T-helper 1 cell (primary cell): ENCODE measurements around the gene AVEN.

Experiments used
- DNase-seq, 5 donors: peaks; one replicate each; pipeline ENCODE4 v3.0.0-alpha.2; 2012 to 2020

AVEN gene

GRCh38 chr15:33910741-33911140 is 128.3 kb downstream of the AVEN start:
- DNase-seq, result no peak

DNA sequence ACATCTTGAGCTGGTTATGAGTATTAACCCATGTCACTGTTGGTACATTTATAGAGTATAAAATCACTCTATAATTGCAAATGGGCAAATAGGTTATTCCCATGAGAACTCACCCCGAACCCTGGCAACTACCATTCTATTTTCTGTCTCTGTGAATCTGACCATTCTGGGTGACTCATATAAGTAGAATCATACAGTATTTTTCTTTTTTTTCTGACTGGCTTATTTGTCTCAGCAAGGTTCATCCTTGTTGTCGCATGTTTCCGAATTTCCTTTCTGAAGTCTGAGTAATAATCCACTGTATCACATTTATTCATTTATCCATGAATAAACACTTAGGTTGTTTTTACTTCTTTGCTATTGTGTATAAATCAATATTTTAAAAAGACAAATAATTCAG is 130.6 kb downstream of the AVEN start:
- no peak for DNase-seq

DNA sequence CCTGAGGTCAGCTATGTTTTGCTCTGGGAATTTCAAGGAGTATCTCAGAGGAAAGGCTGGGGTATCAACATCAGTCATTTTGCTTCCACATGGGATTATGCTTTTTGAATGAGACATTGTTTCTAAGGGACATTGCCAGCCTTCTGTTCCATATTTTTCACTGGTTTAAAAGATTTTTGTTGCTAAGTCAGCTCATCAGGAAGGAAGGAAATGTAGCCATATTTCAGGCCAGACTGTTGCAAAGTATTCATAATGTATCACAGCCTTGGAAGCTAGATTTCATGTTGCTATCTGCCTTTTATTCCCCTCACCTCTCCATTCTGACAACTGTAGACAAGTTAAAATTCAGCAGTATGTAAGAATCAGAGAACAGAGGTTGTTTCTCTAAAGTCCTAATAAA is 131.7 kb downstream of the AVEN start:
- DNase-seq, result no peak

DNA sequence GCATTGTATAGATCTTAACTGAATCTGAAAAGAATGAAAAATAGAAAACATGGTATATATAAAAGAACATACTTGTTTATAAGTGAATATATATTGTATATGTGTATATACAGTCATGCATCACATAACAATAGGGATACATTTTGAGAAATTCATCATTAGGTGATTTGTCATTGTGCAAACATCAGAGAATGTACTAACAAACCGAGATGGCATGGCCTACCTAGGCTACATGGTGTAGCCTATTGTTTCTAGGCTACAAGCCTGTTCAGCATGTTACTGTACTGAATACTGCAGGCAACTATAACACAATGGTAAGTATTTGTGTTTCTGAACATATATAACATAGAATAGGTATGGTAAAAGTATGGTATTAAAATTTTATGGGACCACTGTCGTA is 135.3 kb downstream of the AVEN start:
- DNase-seq, result no peak

DNA sequence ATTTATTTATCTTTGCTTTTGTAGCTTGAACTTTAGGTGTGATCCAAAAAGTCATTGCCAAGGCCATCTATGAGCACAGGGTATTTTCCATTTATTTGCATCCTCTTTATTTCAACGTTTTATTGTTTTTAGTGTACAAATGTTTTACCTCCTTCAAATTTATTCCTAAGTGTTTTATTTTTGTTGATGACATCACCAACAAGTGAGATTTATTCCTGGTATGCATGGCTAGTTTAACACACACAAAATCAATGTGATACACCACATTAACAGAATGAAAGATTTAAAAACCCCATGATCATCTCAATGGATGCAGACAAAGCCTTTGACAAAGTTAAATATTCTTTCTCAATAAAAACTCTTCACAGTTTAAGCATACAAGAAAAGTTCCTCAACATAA is 137.0 kb downstream of the AVEN start:
- DNase-seq, result no peak

GRCh38 chr15:33894193-33894592 is 144.8 kb downstream of the AVEN start:
- no peak for DNase-seq

GRCh38 chr15:33888176-33888575 is 150.8 kb downstream of the AVEN start:
- DNase-seq, result no peak

GRCh38 chr15:33882921-33883320 is 156.1 kb downstream of the AVEN start:
- DNase-seq, result no peak

GRCh38 chr15:33874156-33874555 is 164.8 kb downstream of the AVEN start:
- DNase-seq, result no peak

- no peak for DNase-seq
These were observed 166.4 kb downstream of the AVEN start for GRCh38 chr15:33872416-33873106.

DNA sequence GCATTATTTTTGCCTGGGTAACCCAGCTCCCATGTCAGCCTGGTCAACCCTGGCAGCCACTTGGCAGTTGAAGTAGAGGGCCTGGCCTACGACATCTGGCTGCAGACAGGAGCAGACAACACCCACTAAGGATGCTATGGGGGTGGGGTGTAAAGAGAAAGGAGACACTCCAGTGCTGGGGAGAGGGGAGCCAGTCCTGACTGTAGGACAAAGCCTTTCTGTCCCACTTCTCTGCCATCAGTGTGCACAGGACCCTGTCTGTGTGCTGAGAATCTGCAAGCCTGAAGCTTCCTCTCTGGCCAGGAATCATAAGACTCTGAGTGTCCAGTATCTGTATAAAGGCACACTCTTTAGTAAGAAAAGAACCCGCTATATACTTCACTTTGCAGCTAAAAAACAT is 167.0 kb downstream of the AVEN start:
- DNase-seq, result no peak

GRCh38 chr15:33866101-33866737 is 172.8 kb downstream of the AVEN start:
- DNase-seq, result no peak

DNA sequence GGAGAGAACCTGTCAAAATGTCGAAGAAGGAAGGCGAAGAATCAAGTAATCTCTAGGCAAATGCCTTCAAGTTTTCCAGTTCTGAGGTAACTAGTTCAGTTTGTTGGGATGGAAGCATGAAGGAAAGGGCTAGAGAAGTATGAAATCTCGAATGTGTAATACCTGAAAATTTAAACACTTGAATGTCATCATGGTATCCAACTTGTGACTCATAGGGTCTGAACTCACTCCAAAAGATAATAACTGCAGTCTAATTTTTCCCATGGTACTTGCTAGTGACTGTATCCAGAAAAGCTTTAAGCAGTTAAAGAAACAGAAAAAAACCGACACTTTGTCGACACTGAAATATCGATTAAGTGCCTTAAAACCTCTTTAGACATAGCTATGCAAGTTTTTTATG is 173.6 kb downstream of the AVEN start:
- no peak for DNase-seq

DNA sequence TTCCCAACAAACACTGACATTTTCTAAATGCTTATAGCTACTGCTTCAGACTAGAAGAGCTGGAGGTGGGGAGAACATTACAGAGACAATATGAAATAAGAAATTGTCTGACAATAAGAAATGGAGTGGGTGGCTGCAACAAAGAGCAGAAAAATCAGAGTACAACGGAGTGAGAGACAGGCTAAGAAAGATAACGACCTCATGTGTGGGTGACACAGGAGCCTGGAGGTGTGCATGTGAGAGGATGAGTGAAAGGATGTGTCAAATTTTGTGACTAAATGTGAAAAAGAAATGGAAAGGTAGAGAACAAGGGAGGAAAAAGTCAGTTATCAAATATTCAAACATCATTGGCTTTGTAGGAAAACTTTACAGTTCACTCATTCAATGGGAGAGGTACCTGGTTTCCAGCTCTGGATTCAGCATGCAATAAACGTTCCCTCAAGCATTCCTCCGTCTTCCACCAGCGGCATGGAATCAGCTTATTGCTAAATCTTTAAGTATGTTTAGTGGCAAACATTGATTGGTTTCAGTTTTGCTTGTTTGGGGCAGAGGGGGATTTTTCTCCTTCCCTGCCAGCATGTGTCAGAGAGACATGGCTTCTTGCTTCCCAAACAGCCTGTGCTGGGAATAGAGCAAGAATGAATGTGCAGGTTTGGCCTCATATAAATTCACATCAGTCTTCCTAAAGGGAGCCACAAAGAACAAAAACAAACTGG is 174.5 kb downstream of the AVEN start:
- no peak for DNase-seq

DNA sequence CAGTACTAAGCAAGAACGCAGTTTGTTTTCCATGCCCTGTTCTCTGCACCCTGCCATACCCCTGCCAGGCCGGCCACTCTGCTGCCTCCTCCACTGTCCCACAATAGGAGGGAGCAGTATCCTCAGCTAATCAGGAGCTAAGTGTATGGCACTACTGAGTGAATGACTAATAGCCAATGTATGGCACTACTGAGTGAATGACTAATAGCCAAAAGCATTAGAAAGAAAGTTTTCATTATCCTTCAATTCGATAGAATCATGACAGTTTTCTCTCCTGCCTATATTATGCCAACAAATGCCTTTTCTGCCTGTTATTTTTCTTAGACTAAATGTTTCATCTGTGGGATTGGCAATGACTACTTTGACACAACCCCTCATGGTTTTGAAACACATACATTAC is 178.2 kb downstream of the AVEN start:
- no peak for DNase-seq

- no peak for DNase-seq
These were observed 178.9 kb downstream of the AVEN start for GRCh38 chr15:33859992-33860545.

GRCh38 chr15:33858836-33859235 is 180.2 kb downstream of the AVEN start:
- DNase-seq, result no peak

DNA sequence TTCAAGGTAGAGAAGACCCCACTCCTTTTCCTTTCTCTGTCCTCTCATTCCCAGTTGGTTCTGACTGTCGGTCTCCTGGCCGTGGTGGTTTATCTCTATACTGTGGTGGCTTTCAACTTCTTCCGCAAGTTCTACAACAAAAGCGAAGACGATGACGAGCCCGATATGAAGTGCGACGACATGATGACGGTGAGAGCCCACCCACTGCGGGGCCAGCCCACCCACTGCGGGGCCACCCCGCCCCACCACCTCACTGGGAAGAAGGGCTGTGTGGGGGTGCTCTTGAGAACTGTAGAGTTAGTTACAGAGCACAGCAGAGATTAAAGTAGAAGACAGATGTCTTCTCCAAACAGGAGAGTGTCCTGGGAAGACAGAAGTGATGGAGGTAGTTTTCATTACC is 181.3 kb downstream of the AVEN start:
- DNase-seq, result no peak

- DNase-seq, result no peak
These were observed 186.4 kb downstream of the AVEN start for GRCh38 chr15:33852570-33852969.

- DNase-seq, result no peak
These were observed 186.9 kb downstream of the AVEN start for GRCh38 chr15:33852094-33852493.

DNA sequence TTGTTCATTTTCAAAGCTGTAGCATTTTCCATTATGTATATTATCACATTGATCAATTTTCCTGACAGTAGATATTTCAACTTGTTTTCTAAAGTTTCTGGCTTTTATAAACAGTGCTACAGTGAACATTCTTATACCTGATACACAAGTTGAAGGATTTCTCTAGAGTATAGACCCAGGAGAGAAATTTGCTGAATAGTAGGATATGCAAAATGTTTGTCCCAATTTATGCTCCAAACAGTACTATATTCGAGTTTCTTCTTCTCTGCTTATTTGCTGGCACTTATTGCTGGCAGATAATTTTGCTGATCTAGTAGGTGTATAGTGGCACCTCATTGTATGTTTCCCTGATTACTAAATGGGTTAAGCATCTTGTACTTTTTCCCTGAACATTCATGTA is 187.9 kb downstream of the AVEN start:
- no peak for DNase-seq

GRCh38 chr15:33848011-33848410 is 191.0 kb downstream of the AVEN start:
- DNase-seq, result no peak

GRCh38 chr15:33846862-33847261 is 192.1 kb downstream of the AVEN start:
- DNase-seq, result no peak

- no peak for DNase-seq
These were observed 192.9 kb downstream of the AVEN start for GRCh38 chr15:33846142-33846541.
